ENCODE results near the gene VWDE.

GRCh38 chr7:12425311-12425710 lies 21.6 kb upstream of the VWDE start:
- TF ChIP-seq CTCF (IDR thresholded peaks at IDR 0.05; ENCODE audit: low read depth, low read length) (no peak), EZH2phosphoT487 (IDR thresholded peaks at IDR 0.05; ENCODE audit: low read depth) (no peak)

All from OCI-LY3 (cell line).